Measurements from ENCODE around the gene PLCB4. TPM values are rescaled to one million over a fixed set of nuclear protein-coding genes. Genes with fewer than 3 reads are reported as not detected.

Gene PLCB4
- total RNA-seq, 1 experiment from 2014 or later, result 0.91 TPM

DNA sequence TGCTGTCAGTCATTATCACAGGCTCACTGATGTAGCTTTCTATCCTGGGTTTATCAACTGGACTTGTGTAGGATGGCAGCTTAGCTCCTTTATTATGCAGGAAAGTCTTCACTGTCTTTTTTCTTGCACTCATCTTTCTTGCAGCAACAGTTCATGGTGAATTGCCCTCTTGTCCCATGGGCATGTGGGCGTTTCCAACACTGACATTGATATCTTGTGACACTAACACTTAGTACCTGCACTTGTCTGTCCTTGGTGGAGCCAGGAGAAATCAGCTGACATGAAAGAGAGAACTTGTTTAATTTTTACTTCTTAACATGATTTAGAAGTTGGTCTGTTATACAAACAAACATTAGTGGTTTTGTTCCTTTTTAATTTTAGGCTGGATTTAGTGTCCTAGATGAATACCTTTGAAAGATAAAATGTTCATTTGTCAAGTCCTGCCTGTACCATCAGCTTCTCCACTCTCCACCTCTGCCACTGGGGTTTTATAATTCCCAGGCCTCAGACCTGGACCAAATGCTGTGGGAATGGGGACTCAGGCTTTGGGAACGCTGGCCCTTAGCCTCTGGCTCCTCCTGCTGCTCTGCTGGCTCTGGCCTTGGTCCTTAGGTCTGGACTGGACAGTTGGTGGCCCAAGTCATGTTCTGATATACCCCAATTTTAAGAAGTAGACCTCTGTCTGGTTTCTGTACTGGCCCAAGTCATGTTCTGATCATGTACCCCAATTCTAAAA, 284.5 kb downstream of the PLCB4 start:
- TF ChIP-seq, protein P1, sequence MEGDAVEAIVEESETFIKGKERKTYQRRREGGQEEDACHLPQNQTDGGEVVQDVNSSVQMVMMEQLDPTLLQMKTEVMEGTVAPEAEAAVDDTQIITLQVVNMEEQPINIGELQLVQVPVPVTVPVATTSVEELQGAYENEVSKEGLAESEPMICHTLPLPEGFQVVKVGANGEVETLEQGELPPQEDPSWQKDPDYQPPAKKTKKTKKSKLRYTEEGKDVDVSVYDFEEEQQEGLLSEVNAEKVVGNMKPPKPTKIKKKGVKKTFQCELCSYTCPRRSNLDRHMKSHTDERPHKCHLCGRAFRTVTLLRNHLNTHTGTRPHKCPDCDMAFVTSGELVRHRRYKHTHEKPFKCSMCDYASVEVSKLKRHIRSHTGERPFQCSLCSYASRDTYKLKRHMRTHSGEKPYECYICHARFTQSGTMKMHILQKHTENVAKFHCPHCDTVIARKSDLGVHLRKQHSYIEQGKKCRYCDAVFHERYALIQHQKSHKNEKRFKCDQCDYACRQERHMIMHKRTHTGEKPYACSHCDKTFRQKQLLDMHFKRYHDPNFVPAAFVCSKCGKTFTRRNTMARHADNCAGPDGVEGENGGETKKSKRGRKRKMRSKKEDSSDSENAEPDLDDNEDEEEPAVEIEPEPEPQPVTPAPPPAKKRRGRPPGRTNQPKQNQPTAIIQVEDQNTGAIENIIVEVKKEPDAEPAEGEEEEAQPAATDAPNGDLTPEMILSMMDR (IDR thresholded peaks at IDR 0.05; ENCODE audit: unreplicated experiment), result no peak

DNA sequence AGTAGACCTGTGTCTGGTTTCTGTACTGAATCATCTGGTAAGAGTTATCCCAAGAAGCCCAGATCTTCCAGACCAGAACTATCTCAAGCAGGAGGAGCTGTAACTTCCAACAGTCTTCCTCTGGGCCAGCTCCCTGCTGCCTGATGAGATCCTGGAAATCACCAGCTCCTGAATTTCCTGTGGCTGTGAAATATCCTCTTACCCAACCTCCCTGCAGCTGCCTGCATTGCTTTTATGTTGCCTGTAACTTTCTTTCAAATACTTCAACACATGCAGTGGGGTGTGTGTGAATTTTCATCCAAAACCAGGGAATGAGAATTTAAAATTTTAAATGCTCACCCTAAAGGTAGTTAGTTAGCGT, 285.0 kb downstream of the PLCB4 start:
- Mint-ChIP-seq H3K27me3 (ENCODE audit: insufficient read depth, unreplicated experiment) (no peaks in the 10 kb centered on the region), H3K36me3 (ENCODE audit: insufficient read depth, unreplicated experiment) (no peaks in the 10 kb centered on the region), H3K4me3 (ENCODE audit: unreplicated experiment) (no peak overlapping the region), H3K27ac (ENCODE audit: low read depth, unreplicated experiment) (no peak overlapping the region), H3K9me3 (ENCODE audit: unreplicated experiment) (no peaks in the 10 kb centered on the region), H3K4me1 (ENCODE audit: insufficient read depth, unreplicated experiment) (no peaks in the 10 kb centered on the region)
- ChIA-PET POLR2A (interaction anchor here (0.6 kb wide), 2 partner anchors 11 to 549 kb away, joined by 3 read pairs; no protein-coding TSS in a partner anchor), CTCF (interaction anchor here (0.5 to 4.4 kb wide), 21 partner anchors 12 to 597 kb away, joined by 3 to 58 read pairs (median 4); no protein-coding TSS in a partner anchor)
- peak; percentile 29 for DNase-seq (ENCODE audit: unreplicated experiment)
- no TSS peak for BruUV-seq (replicated peaks)
- TF ChIP-seq, protein P1 (IDR thresholded peaks at IDR 0.05; ENCODE audit: unreplicated experiment), result no peak
- intact Hi-C loops (cut with micrococcal nuclease), result loop anchor here (10.0 kb wide), 1 partner anchor 139 kb away; no protein-coding TSS in a partner anchor

More for the DNA sequence above, 284.5 kb downstream of the PLCB4 start:
- DNase-seq (ENCODE audit: unreplicated experiment), result no peak
- no peaks in the 10 kb centered on the region for H3K27me3 Mint-ChIP-seq (ENCODE audit: insufficient read depth, unreplicated experiment)
- no peak overlapping the region for H3K27ac Mint-ChIP-seq (ENCODE audit: low read depth, unreplicated experiment)
- CTCF ChIA-PET, result interaction anchor here (0.6 to 4.4 kb wide), 21 partner anchors 8 to 594 kb away, joined by 3 to 58 read pairs (median 4); no protein-coding TSS in a partner anchor
- BruUV-seq (replicated peaks), result no TSS peak
- POLR2A ChIA-PET, result interaction anchor here (0.6 to 1.2 kb wide), 3 partner anchors 10 to 107 kb away, joined by 3 read pairs; no protein-coding TSS in a partner anchor
- intact Hi-C loops (cut with micrococcal nuclease), result loop anchor here (10.0 kb wide), 1 partner anchor 139 kb away; no protein-coding TSS in a partner anchor
- no peaks in the 10 kb centered on the region for H3K9me3 Mint-ChIP-seq (ENCODE audit: unreplicated experiment)
- no peaks in the 10 kb centered on the region for H3K36me3 Mint-ChIP-seq (ENCODE audit: insufficient read depth, unreplicated experiment)
- H3K4me1 Mint-ChIP-seq (ENCODE audit: insufficient read depth, unreplicated experiment), result no peaks in the 10 kb centered on the region
- no peak overlapping the region for H3K4me3 Mint-ChIP-seq (ENCODE audit: unreplicated experiment)

DNA sequence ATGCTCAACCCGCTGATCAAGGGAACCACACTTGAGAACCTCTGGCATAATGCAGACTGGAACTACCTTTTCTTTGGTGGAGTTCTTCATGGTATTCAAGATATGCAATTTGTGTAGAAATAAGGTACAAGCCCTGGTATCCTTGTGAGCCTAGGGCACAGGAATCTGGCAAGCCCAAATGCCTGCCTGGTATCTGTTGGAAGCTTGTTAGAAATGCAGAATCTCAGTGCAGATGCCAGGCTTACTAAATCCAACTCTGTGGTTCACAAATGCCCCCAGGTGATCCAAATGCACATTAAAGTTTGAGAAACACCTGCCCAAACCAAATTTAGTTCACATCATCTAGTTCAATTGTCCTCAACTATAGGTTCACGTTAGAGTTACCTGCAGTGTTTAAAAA, 285.7 kb downstream of the PLCB4 start:
- H3K27me3 Mint-ChIP-seq (ENCODE audit: insufficient read depth, unreplicated experiment), result no peaks in the 10 kb centered on the region
- DNase-seq (ENCODE audit: unreplicated experiment), result no peak
- H3K36me3 Mint-ChIP-seq (ENCODE audit: insufficient read depth, unreplicated experiment), result no peaks in the 10 kb centered on the region
- ChIA-PET POLR2A (interaction anchor here (0.6 kb wide), 1 partner anchor 550 kb away, joined by 3 read pairs; no protein-coding TSS in a partner anchor), CTCF (interaction anchor here (0.6 to 4.4 kb wide), 15 partner anchors 14 to 597 kb away, joined by 3 to 58 read pairs (median 4); no protein-coding TSS in a partner anchor)
- H3K4me3 Mint-ChIP-seq (ENCODE audit: unreplicated experiment), result no peak overlapping the region
- TF ChIP-seq, protein P1 (IDR thresholded peaks at IDR 0.05; ENCODE audit: unreplicated experiment), result no peak
- no peak overlapping the region for H3K27ac Mint-ChIP-seq (ENCODE audit: low read depth, unreplicated experiment)
- no TSS peak for BruUV-seq (replicated peaks)
- intact Hi-C loops (cut with micrococcal nuclease), result loop anchor here (10.0 kb wide), 1 partner anchor 140 kb away; no protein-coding TSS in a partner anchor
- no peaks in the 10 kb centered on the region for H3K4me1 Mint-ChIP-seq (ENCODE audit: insufficient read depth, unreplicated experiment)
- no peaks in the 10 kb centered on the region for H3K9me3 Mint-ChIP-seq (ENCODE audit: unreplicated experiment)

DNA sequence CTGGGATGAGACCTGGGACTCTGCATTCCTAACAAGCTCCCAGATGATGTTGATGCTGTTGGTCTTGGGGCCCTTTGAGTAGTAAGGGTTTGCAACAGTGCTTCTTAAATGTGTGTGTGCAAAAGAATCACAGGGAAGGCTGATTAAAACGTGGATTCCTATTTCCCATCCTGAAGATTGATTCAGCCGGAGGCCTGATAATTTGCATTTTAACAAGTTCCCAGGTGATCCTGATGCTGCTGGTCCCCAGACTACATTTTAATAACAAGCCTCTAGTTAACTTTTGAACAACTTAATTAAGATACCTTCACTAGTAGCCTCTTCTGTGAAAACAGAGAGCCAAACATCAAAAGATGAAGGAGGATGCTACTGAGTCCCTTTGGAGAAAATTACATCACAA, 289.1 kb downstream of the PLCB4 start:
- intact Hi-C loops (cut with micrococcal nuclease), result loop anchor here (10.0 kb wide), 1 partner anchor 143 kb away; no protein-coding TSS in a partner anchor
- no peak for DNase-seq (ENCODE audit: unreplicated experiment)
- Mint-ChIP-seq H3K27ac (ENCODE audit: low read depth, unreplicated experiment) (no peak overlapping the region), H3K9me3 (ENCODE audit: unreplicated experiment) (no peaks in the 10 kb centered on the region), H3K36me3 (ENCODE audit: insufficient read depth, unreplicated experiment) (no peaks in the 10 kb centered on the region), H3K4me3 (ENCODE audit: unreplicated experiment) (no peak overlapping the region), H3K4me1 (ENCODE audit: insufficient read depth, unreplicated experiment) (no peaks in the 10 kb centered on the region), H3K27me3 (ENCODE audit: insufficient read depth, unreplicated experiment) (no peaks in the 10 kb centered on the region)
- BruUV-seq (replicated peaks), result no TSS peak
- ChIA-PET POLR2A (interaction anchor here (1.3 kb wide), 1 partner anchor 11 kb away, joined by 4 read pairs; no protein-coding TSS in a partner anchor), CTCF (interaction anchor here (0.7 to 5.1 kb wide), 13 partner anchors 11 to 598 kb away, joined by 3 to 85 read pairs (median 5); no protein-coding TSS in a partner anchor)
- TF ChIP-seq, protein P1 (IDR thresholded peaks at IDR 0.05; ENCODE audit: unreplicated experiment), result no peak

Measured in MCF 10A (cell line).